H1 (cell line): ENCODE measurements around the gene CNNM3. TPM values are rescaled to one million over a fixed set of nuclear protein-coding genes. Genes with fewer than 3 reads are reported as not detected.

Experiments
- CTCF ChIA-PET: fragments of 300-600 bp; sonication (Branson Sonifier 250); formaldehyde crosslinking; loops from one replicate; lab custom pipeline; 2021; ENCODE audit not compliant: partially characterized antibody; lab: Charles Lee
- POLR2A ChIA-PET: fragments of 300-600 bp; sonication (Branson Sonifier 250); formaldehyde crosslinking; loops from one replicate; lab custom pipeline; 2021; ENCODE audit warnings: inconsistent platforms; ENCODE audit not compliant: partially characterized antibody; lab: Charles Lee
- DNase-seq, 2 experiments: peaks; one replicate each; pipeline versions ENCODE4 v3.0.0 to v3.0.0-alpha.2; 2010 to 2022; ENCODE audit warnings: low spot score in 2 of 2, low read depth in 1 of 2, mixed read lengths in 1 of 2
- FAIRE-seq: peaks from 2 replicates; lab custom pipeline; 2011; peaks lifted over from hg19 to GRCh38; lab: Jason Lieb, UNC
- H2AFZ ChIP-seq: 2 replicates; pipeline ENCODE4 v1.8.1; 2012; ENCODE audit warnings: low read length, inconsistent platforms
- H2AK5ac ChIP-seq: 2 replicates; pipeline ENCODE4 v1.6.1; 2013; ENCODE audit warnings: low read depth, low read length
- H2BK120ac ChIP-seq: replicated peaks from 2 replicates; pipeline ENCODE3; 2013; ENCODE audit warnings: low read depth, low read length, inconsistent platforms
- H2BK12ac ChIP-seq: 2 replicates; pipeline ENCODE4 v1.6.1; 2013; ENCODE audit warnings: low read depth, low read length
- H2BK15ac ChIP-seq: 2 replicates; pipeline ENCODE4 v1.6.1; 2013; ENCODE audit warnings: low read length
- H2BK20ac ChIP-seq: 2 replicates; pipeline ENCODE4 v1.6.1; 2013; ENCODE audit warnings: low read length
- H2BK5ac ChIP-seq: 2 replicates; pipeline ENCODE4 v1.6.1; 2013; ENCODE audit warnings: low read depth, low read length
- H3K14ac ChIP-seq: 2 replicates; pipeline ENCODE4 v1.6.1; 2013; ENCODE audit warnings: inconsistent platforms; ENCODE audit not compliant: insufficient read length
- H3K18ac ChIP-seq: 2 replicates; pipeline ENCODE4 v1.6.1; 2013; ENCODE audit warnings: low read length; ENCODE audit errors: extremely low read depth
- H3K23ac ChIP-seq: 2 replicates; pipeline ENCODE4 v1.6.1; 2013; ENCODE audit warnings: inconsistent platforms; ENCODE audit not compliant: insufficient read length
- H3K23me2 ChIP-seq: 2 replicates; pipeline ENCODE4 v1.6.1; 2013; ENCODE audit warnings: low read depth, low read length
- H3K27ac ChIP-seq: 2 replicates; pipeline ENCODE4 v1.6.1; 2011; ENCODE audit warnings: low read depth, low read length, inconsistent platforms
- H3K27me3 ChIP-seq, 4 experiments: replicated peaks in 1 of 4; 1 replicate in 1 of 4; 2 replicates in 3 of 4; pipeline versions ENCODE4 v1.6.1 to v1.8.1; 2011 to 2013; ENCODE audit warnings: low read length in 3 of 4, mild to moderate bottlenecking in 3 of 4, inconsistent platforms in 2 of 4, mixed read lengths in 2 of 4, moderate library complexity in 1 of 4; ENCODE audit not compliant: control insufficient read depth in 3 of 4, insufficient read depth in 3 of 4; ENCODE audit errors: extremely low read depth in 1 of 4
- H3K36me3 ChIP-seq, 4 experiments: 2 replicates each; pipeline versions ENCODE4 v1.6.1 to v1.8.1; 2011 to 2013; ENCODE audit warnings: mild to moderate bottlenecking in 4 of 4, low read length in 3 of 4, moderate library complexity in 2 of 4, control low read depth in 1 of 4, inconsistent platforms in 1 of 4; ENCODE audit not compliant: insufficient read depth in 4 of 4, control insufficient read depth in 2 of 4
- H3K4ac ChIP-seq: replicated peaks from 2 replicates; pipeline ENCODE3; 2013; ENCODE audit warnings: low read length, low read depth, mixed read lengths, inconsistent platforms; ENCODE audit not compliant: insufficient read length
- H3K4me1 ChIP-seq, 4 experiments: replicated peaks in 1 of 4; 1 replicate in 1 of 4; 2 replicates in 3 of 4; pipeline versions ENCODE4 v1.6.1 to v1.8.1; 2011 to 2013; ENCODE audit warnings: low read length in 3 of 4, inconsistent platforms in 2 of 4, mixed read lengths in 1 of 4; ENCODE audit not compliant: insufficient read depth in 4 of 4, control insufficient read depth in 3 of 4
- H3K4me2 ChIP-seq, 2 experiments: 2 replicates each; pipeline versions ENCODE4 v1.6.1 to v1.8.1; 2011 to 2013; ENCODE audit warnings: low read depth in 2 of 2, low read length in 2 of 2, control low read depth in 1 of 2, inconsistent platforms in 1 of 2, mild to moderate bottlenecking in 1 of 2; ENCODE audit not compliant: insufficient read depth in 1 of 2
- H3K4me3 ChIP-seq, 4 experiments: fragments of 200-600, 300-600 bp in 1 of 4; sonication (generic), shearing (Covaris generic), sonication (Bioruptor Twin) in 1 of 4; 2 replicates each; pipeline versions ENCODE4 v1.5.1 to v1.8.1; 2011 to 2016; ENCODE audit warnings: low read length in 4 of 4, low read depth in 3 of 4, control low read depth in 2 of 4, inconsistent platforms in 2 of 4, mild to moderate bottlenecking in 2 of 4, mixed read lengths in 1 of 4, moderate library complexity in 1 of 4; ENCODE audit not compliant: insufficient read depth in 2 of 4; ENCODE audit errors: extremely low read depth in 1 of 4
- H3K56ac ChIP-seq: replicated peaks from 2 replicates; pipeline ENCODE3; 2013; ENCODE audit warnings: low read depth, mild to moderate bottlenecking, mixed read lengths, low read length, inconsistent platforms; ENCODE audit not compliant: insufficient read length
- H3K79me1 ChIP-seq: 2 replicates; pipeline ENCODE4 v1.6.1; 2013; ENCODE audit warnings: low read depth, low read length, control low read depth
- H3K79me2 ChIP-seq, 2 experiments: 2 replicates each; pipeline versions ENCODE4 v1.6.1 to v1.8.1; 2012 to 2013; ENCODE audit warnings: low read length in 2 of 2, mild to moderate bottlenecking in 2 of 2, inconsistent platforms in 1 of 2; ENCODE audit not compliant: insufficient read depth in 2 of 2, control insufficient read depth in 1 of 2
- H3K9ac ChIP-seq, 4 experiments: replicated peaks in 1 of 4; 1 replicate in 1 of 4; 2 replicates in 3 of 4; pipeline versions ENCODE4 v1.6.1 to v1.8.1; 2011 to 2013; ENCODE audit warnings: low read depth in 3 of 4, low read length in 3 of 4, control low read depth in 2 of 4, mild to moderate bottlenecking in 2 of 4, moderate library complexity in 2 of 4, inconsistent platforms in 1 of 4; ENCODE audit errors: extremely low read depth in 1 of 4
- H3K9me3 ChIP-seq, 2 experiments: 2 replicates each; pipeline versions ENCODE4 v1.6.1 to v1.8.1; 2012 to 2013; ENCODE audit warnings: mild to moderate bottlenecking in 2 of 2, moderate library complexity in 2 of 2, control low read depth in 1 of 2, inconsistent platforms in 1 of 2, low read depth in 1 of 2, low read length in 1 of 2, mixed read lengths in 1 of 2; ENCODE audit not compliant: insufficient read depth in 2 of 2
- H4K20me1 ChIP-seq, 2 experiments: replicated peaks in 1 of 2; 2 replicates each; pipeline versions ENCODE3 to v1.8.1; 2011 to 2013; ENCODE audit warnings: inconsistent platforms in 2 of 2, low read length in 2 of 2, mild to moderate bottlenecking in 1 of 2; ENCODE audit not compliant: insufficient read depth in 2 of 2, control insufficient read depth in 1 of 2
- H4K5ac ChIP-seq: 2 replicates; pipeline ENCODE4 v1.6.1; 2013; ENCODE audit warnings: low read length, low read depth, mixed read lengths, inconsistent platforms; ENCODE audit not compliant: insufficient read length
- H4K8ac ChIP-seq: 2 replicates; pipeline ENCODE4 v1.8.0; 2013; ENCODE audit warnings: mild to moderate bottlenecking, moderate library complexity, low read length, inconsistent platforms; ENCODE audit not compliant: insufficient read depth; ENCODE audit errors: extremely low read depth
- H4K91ac ChIP-seq: replicated peaks from 2 replicates; pipeline ENCODE3; 2013; ENCODE audit warnings: low read length, mixed read lengths, inconsistent platforms; ENCODE audit not compliant: insufficient read length
- CHD1 ChIP-seq: IDR thresholded peaks from 2 replicates; pipeline ENCODE4 v1.6.1; 2012; ENCODE audit warnings: low read depth, low read length, improper control_type of control experiment
- FOSL1 ChIP-seq: IDR thresholded peaks from 2 replicates; pipeline ENCODE4 v1.6.1; 2011; ENCODE audit warnings: mild to moderate bottlenecking, low read depth, low read length, moderate library complexity; ENCODE audit not compliant: insufficient read depth
- PHF8 ChIP-seq: fragments of 200-600 bp; sonication (generic); conservative IDR thresholded peaks from 2 replicates; pipeline ENCODE4 v1.7.1; 2012; ENCODE audit warnings: low read depth, mild to moderate bottlenecking, inconsistent platforms, low read length, moderate library complexity
- POLR2AphosphoS5 ChIP-seq: IDR thresholded peaks from 2 replicates; pipeline ENCODE4 v1.6.1; 2011; ENCODE audit warnings: low read depth, low read length
- POU5F1 ChIP-seq: IDR thresholded peaks from 2 replicates; pipeline ENCODE4 v1.6.1; 2011; ENCODE audit warnings: low read depth, mild to moderate bottlenecking, low read length, moderate library complexity
- SIN3A ChIP-seq, 2 experiments: IDR thresholded peaks in 1 of 2; conservative IDR thresholded peaks in 1 of 2; 2 replicates each; pipeline ENCODE4 v1.6.1; 2011 to 2012; ENCODE audit warnings: low read length in 2 of 2, improper control_type of control experiment in 1 of 2, low read depth in 1 of 2, mild to moderate bottlenecking in 1 of 2
- SP4 ChIP-seq: IDR thresholded peaks from 2 replicates; pipeline ENCODE4 v1.6.1; 2012; ENCODE audit warnings: low read length, inconsistent platforms
- WGBS, 2 experiments: shearing (Covaris generic) in 1 of 2; methylation state at CpG; one replicate each; pipeline versions ENCODE4 v1.1.6 to v1.1.7; 2013 to 2015; ENCODE audit warnings: low lambda C conversion rate in 2 of 2, mixed read lengths in 2 of 2, inconsistent platforms in 1 of 2, low coverage in 1 of 2, missing lambda C conversion rate in 1 of 2; ENCODE audit not compliant: insufficient replicate concordance in 2 of 2, insufficient coverage in 1 of 2, insufficient read length in 1 of 2; ENCODE audit errors: extremely low coverage in 1 of 2, missing lambda C conversion rate in 1 of 2; 5-methylcytosine and 5-hydroxymethylcytosine counted together
- polyA plus RNA-seq, 7 experiments: library from polyadenylated mRNA; depleted of rRNA in 3 of 7; stranded (reverse) in 5 of 7; unstranded in 2 of 7; fragments of >200 nt in 5 of 7; fragments of 200-250 nt in 2 of 7; gene quantifications; 1 replicate in 5 of 7; 2 replicates in 1 of 7; 4 replicates in 1 of 7; pipeline versions ENCODE4 v1.2.1 to v1.2.3, GENCODE V29; 2011 to 2013; ENCODE audit warnings: missing spikeins in 2 of 7, mixed read lengths in 2 of 7
- total RNA-seq: library from RNA; stranded (reverse); fragmentation: NEBNext Ultra II Directional; extraction: Animal tissue kit (Norgen Biotek cat#: 25700); gene quantifications from 2 replicates; pipeline ENCODE4 v1.2.1, GENCODE V29; 2021

The CNNM3 gene
- total and polyA plus RNA-seq, 2 of the 8 experiments (the other 6 are each of a cell fraction or from before 2014, with no cell fraction given): 29.1 to 29.2 TPM

- Histone ChIP-seq H3K14ac (no peak overlapping the region), H3K56ac (no peak overlapping the region), H3K9me3 (no peaks in the 10 kb centered on the region), H3K9ac (no peak overlapping the region), H2BK20ac (no peak overlapping the region), H3K79me2 (no peaks in the 10 kb centered on the region), H4K20me1 (peaks cover 0 to 2% of the 10 kb centered on the region in 2 experiments), H4K5ac (no peak overlapping the region), H3K23ac (no peak overlapping the region), H3K23me2 (no peaks in the 10 kb centered on the region), H3K4me2 (no peak overlapping the region), H2AK5ac (no peak overlapping the region), H2BK12ac (no peak overlapping the region), H2BK120ac (no peak overlapping the region), H3K27me3 (no peaks in the 10 kb centered on the region), H3K4me1 (peaks cover 0 to 4% (median 0%) of the 10 kb centered on the region in 4 experiments; a peak in 3 of 7 replicates), H4K91ac (no peak overlapping the region), H4K8ac (no peak overlapping the region), H3K27ac (no peak overlapping the region), H2AFZ (no peak overlapping the region), H3K4me3 (no peak overlapping the region), H3K4ac (no peak overlapping the region), H3K79me1 (peaks cover 3% of the 10 kb centered on the region), H3K18ac (no peak overlapping the region), H2BK5ac (no peak overlapping the region), H3K36me3 (no peaks in the 10 kb centered on the region), H2BK15ac (no peak overlapping the region)
- TF ChIP-seq POLR2AphosphoS5 (no peak), CHD1 (no peak), PHF8 (no peak), FOSL1 (no peak), SIN3A (conservative IDR thresholded peaks at IDR 0.05 in 1 of 2, IDR thresholded peaks at IDR 0.05 in 1 of 2; ENCODE audit: low read depth in 1 of 2, low read length in 2 of 2) (no peak), POU5F1 (no peak), SP4 (no peak)
- 78% methylated on average over 1 of the region's 1 CpG; no CpG with 5 or more reads in 1 of the 2 experiments for WGBS, 2 experiments
- DNase-seq (no peak), FAIRE-seq (no peak)
- CTCF ChIA-PET: interaction anchor here (0.6 to 7.3 kb wide), 6 partner anchors 8 to 186 kb away, joined by 3 to 64 read pairs (median 4); partner anchors contain the start of gene CNNM4
- POLR2A ChIA-PET: interaction anchor here (1.2 to 2.2 kb wide), 3 partner anchors 10 to 24 kb away, joined by 3 to 7 read pairs (median 3); no protein-coding TSS in a partner anchor
Measured at GRCh38 chr2:96775160-96775559, 40.9 kb upstream of the CNNM3 start.
